Right lung (tissue), 5 donors: ENCODE results near the gene FNDC1. TPM values are rescaled to one million over a fixed set of nuclear protein-coding genes. Genes with fewer than 3 reads are reported as not detected.

Experiments
- DNase-seq, 2 donors: peaks; one replicate each; pipeline ENCODE4 v3.0.0-alpha.2; 2013
- polyA plus RNA-seq, 5 donors: library from polyadenylated mRNA; unstranded; fragments of 120-200 nt; gene quantifications; one replicate each; pipeline versions ENCODE4 v1.2.1 to v1.2.3, GENCODE V29; 2013; ENCODE audit warnings: inconsistent platforms in 1 of 5, low replicate concordance in 1 of 5; ENCODE audit not compliant: insufficient read length in 5 of 5, insufficient read depth in 1 of 5

The FNDC1 gene
- polyA plus RNA-seq, 5 donors: 5.6 to 8.2 (median 6.7) TPM

DNA sequence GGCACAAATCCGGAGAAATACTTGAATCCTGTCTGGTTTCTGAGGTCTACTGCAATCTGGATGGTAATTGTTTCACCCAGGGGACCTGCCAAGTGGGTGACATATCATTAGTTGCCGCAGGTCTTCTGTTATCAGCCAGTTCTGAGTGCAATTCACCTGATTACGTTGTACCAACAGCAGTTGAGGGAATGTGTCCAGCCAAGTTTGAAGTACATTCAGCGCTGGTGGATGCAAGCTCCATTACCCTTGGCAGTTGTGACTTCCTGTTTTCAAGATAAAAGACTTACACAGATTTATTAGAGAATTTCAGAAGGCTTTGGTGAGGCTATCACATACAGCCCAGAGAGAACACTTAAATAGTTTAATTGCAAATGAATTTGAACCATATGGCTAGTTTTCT is 42.8 kb downstream of the FNDC1 start:
- DNase-seq: peak in 1 of 2 donors; percentile 7

DNA sequence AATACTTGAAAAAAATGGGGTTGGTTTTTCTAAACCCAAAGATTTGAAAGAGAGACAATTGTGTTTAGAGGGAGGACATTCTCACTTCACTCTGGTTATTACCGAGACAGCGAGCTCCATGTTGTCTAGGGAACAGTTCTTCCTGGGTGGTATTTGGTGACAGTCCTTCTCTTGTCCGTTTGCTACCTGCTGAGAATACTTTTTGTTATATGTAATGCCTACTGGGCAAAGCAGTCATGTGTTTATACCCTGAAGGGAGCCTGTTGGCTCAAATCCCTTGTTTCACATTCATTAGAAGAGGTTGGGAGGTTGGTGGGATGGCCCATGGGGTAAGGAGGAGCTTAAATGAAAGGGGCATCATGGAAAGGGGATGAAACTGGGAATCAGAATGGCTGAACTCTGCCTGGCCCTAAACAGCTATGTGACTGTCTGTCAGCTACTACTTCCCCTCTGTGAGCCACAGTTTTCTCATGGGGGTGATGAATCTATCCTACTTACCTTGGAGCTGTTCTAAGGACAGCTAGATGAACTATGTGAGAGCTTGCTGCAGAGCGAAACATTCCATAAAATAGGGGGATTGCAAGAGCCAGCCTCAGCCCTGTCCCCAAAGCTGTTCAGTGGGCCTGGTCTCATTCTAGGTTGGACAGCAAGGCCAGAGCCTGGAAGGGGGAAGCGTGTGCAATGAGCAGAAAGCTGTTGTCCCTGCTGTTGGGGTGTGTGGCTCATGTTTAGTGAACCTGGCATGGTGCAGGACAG is 43.5 kb downstream of the FNDC1 start:
- DNase-seq: no peak

DNA sequence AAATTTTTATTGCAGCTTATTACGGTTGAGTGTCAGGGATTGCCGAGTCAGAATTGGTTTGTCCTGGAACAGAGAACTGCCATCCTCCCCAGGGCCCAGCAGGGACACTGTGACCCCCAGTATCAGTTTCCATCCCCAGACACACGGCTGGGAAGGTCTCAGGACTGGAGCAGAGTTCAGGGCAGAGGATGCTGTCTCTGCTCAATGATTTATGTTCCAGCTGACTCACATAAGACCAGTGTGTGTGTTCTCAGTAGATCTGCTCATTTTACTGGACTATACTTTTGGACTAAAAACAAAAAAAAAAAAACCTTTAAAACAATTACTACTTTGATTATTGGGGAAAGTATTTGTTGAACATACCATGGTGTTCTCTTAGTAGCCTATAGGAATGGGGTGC is 44.2 kb downstream of the FNDC1 start:
- DNase-seq: no peak

DNA sequence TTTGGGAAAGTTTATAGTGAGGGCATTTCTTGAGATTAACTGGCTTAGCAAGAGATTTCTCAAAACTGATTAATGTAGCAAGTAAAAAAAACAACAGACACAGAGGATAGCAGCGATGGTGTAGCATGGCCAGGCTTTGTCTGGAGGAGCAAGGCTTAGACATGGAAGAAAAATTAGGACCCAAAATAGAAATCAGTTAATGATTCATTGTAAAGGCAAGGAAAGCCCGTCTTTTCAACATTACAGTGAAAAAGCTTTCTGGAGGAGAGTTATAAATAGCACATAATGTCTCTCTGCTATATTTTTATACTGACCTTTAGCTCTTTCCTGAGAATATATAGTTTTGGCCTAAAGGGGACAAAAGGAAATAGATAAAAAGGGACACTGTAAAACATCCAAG is 45.1 kb downstream of the FNDC1 start:
- no peak for DNase-seq

DNA sequence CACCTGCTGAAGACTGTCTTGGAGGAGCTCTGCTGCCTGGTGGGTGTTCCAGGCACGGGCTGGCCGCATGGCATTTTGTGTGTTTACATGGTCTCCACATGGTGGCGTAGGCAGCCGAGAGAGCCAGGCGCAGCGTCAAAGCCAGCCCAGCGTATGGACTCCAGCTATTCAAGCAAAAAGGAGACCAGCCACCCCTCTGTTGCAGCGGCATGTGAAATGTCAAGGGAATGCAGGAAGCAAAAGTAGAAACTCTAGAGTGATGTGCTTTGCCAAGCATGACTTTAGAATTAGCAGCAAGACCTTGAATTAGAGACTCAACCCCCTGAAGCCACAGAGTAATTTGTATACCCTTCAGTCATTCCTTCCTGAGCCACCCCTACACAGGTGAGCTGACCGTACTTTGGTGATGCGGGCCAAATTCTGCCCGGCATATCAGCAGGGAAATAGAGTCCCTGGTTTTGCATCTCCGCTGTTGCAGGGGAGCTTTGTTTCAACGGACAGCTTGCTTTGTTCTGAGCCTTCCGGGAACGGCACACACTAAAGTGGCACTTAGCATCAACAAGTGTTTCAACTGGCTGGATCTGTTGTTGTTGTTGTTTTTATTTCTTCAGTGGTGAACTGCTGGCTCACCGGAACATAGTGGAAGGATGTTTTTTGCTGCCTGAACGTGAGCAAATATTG is 48.5 kb downstream of the FNDC1 start:
- DNase-seq: peak in 1 of 2 donors; percentile 21

DNA sequence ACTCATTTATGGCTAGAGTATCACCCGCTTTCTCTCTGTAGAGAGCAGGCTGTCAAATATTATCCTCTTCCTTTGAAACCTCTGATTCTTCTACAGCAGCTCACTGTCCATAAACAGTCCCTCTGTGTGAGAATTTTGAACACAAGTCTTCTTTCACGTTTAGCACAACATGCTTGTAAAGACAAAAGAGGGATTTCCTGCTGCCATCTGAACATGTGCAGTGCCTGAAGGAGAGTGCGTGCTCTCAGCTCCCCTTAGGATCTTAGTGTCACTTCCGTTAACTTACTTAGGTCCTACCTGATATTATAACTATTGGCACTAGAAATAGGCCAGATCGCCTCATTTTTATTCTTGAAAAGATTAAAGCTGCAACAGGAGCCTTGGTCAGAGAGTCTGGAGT is 50.9 kb downstream of the FNDC1 start:
- no peak for DNase-seq

DNA sequence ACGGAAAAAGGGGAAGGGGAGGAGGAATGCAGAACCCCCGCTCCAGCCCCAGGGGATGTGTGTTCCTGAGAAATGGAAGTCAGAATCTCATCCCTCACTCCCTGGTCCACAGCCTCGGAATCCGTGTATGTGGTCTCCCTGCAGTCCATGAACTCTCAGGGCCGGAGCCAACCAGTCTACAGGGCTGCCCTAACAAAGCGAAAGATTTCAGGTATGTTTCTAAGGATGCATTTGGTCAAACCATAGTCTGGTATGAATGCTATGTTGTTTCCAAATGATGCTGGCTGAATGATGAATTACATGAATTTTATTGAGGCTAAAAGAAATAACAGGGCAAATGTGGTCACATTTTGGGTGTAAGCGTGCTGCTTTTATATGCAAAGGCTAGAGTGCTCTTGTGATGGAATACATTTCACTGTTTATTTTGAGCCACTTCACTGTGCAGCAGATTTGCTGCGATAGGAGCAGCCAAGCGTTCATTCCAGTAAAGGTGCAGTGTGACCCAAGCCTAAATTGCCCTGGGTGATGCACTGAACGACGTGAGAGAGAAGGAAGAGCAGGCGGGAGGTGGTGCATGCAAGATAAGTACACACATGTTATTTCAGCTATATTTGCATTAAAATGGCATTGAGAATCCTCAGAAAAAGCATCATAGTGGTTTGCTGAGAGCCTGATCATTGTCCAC is 52.4 kb downstream of the FNDC1 start:
- no peak for DNase-seq

DNA sequence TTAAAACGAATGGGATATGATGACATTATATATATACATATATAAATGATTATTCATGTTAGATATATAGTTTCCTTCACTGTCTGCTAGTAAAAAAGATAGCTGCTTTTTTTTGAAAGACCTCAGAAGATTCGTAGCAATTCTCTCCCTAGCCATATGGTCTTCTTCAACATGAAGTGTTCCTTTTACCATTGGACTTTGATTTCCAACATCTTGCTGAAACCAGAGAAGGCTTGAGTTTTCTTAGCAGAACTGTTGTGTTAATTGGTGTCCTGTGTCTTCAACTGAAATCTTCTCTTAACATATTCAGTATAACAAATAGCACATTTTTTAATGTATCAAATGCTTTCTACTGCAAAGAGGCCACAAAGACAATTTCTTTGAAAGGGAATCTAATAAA is 55.3 kb downstream of the FNDC1 start:
- DNase-seq: no peak

DNA sequence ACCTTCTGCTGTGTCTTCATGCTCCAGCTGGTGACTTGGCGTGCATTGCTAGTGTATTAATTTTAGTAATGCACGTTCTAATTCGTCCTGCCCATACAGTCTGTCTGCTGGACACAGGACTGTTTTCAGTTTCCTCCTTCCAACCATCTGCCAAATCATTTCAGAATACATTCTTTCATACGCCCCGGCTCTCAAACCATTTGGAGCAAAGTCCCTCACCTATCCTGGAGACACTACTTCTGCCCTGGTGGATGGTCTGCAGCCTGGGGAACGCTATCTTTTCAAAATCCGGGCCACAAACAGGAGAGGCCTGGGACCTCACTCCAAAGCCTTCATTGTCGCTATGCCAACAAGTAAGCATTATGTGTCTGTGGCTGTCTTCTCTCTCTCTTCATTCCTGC is 60.5 kb downstream of the FNDC1 start:
- DNase-seq: no peak

DNA sequence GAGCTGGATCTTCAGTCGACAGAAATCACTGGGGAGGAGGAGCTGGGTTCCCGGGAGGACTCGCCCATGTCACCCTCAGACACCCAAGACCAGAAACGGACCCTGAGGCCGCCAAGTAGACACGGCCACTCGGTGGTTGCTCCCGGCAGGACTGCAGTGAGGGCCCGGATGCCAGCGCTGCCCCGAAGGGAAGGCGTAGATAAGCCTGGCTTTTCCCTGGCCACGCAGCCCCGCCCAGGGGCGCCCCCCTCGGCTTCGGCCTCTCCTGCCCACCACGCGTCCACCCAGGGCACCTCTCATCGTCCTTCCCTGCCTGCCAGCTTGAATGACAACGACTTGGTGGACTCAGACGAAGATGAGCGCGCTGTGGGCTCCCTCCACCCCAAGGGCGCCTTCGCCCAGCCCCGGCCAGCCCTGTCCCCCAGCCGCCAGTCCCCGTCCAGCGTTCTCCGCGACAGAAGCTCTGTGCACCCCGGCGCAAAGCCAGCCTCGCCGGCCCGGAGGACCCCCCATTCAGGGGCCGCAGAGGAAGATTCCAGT is 63.0 kb downstream of the FNDC1 start:
- DNase-seq: no peak

DNA sequence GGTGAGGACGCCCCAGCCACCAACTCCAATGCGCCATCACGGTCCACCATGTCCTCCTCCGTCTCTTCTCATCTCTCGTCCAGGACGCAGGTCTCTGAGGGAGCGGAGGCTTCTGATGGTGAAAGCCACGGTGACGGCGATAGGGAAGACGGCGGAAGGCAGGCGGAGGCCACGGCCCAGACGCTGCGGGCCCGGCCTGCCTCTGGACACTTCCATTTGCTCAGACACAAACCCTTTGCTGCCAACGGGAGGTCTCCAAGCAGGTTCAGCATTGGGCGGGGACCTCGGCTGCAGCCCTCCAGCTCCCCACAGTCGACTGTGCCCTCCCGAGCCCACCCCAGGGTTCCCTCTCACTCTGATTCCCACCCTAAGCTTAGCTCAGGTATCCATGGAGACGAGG is 63.6 kb downstream of the FNDC1 start:
- no peak for DNase-seq

DNA sequence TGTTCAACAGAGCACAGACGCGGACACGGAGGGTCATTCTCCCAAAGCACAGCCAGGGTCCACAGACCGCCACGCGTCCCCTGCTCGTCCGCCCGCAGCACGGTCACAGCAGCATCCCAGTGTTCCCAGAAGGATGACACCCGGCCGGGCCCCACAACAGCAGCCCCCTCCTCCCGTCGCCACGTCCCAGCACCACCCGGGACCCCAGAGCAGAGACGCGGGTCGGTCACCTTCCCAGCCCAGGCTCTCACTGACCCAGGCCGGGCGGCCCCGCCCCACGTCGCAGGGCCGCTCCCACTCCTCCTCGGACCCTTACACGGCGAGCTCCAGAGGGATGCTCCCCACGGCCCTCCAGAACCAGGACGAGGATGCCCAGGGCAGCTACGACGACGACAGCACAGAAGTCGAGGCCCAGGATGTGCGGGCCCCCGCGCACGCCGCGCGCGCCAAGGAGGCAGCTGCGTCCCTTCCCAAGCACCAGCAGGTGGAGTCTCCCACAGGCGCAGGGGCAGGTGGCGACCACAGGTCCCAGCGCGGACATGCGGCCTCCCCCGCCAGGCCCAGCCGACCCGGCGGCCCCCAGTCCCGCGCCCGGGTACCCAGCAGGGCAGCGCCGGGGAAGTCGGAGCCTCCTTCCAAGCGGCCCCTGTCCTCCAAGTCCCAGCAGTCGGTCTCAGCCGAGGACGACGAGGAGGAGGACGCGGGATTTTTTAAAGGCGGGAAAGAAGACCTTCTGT is 64.3 kb downstream of the FNDC1 start:
- no peak for DNase-seq

DNA sequence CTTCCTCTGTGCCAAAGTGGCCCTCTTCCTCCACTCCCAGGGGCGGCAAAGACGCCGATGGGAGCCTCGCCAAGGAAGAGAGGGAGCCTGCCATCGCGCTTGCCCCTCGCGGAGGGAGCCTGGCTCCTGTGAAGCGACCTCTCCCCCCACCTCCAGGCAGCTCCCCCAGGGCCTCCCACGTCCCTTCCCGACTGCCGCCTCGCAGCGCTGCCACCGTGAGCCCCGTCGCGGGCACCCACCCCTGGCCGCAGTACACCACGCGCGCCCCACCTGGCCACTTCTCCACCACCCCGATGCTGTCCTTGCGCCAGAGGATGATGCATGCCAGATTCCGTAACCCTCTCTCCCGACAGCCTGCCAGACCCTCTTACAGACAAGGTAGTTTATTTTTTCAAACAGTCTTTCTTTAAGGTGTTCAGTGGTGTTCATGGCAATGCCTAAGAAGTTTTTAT is 64.9 kb downstream of the FNDC1 start:
- no peak for DNase-seq

DNA sequence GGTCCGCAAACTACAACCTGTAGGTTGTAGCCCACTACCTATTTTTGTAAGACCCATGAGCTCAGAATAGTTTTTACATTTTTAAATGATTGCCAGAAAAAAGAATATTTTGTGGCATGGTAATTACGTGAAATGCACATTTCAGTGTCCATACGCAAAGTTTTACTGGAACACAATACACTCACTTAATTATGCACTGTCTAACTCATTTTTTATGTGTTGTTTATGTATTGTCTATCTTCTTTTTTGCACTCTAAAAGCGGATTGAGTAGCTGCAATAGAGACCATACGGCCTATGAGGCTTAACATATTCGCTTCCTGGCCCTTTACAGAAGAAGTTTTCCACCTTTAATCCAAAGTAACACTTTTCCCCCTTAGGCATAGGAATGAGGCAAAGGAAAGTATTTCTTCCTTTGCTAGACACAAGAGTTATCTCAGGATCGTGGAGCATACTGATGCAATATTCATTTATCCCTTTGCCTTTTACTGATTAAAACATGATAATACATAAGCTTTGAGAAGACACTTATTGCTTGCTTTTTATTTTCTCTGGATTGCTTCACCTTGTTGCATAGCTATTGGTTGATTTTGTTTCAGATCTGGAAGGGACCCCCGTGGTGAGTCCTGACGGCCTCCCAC is 69.8 kb downstream of the FNDC1 start:
- no peak for DNase-seq

DNA sequence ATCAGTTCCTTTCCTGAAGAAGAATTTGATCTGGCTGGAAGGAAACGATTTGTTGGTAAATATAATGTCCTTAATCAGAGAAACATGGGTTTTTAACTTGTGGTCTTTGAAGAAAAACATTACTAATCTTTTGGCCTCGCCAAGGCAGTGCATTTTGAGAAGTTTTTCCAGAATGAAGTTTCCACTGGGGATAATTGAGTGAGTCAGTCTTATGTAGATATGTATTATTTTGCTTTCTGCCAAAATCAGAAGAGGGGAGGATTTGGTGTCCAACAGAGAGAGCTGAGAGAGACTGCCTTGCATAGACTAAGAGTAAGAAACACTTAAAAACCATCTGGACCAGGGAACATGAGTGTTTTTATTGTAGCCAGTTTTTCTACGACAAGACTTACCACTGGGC is 79.9 kb downstream of the FNDC1 start:
- no peak for DNase-seq

DNA sequence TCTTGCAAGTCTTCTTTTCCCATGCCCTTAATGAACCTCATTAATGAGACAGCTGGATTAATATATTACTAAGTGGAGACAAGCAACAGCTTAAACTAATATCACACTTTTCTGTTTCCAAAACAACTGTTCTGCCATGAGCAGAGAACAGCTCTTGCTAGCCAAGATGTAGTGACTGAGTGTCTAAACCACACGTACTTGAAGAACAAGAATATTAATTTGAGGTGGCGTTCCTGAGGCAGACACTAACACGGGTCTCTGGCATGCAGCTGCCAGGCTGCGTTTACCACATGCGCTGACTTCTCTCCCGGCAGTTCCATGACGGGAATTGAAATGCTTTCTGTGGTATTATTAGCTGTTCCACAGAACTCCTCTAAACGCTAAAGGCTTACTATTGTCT is 80.6 kb downstream of the FNDC1 start:
- no peak for DNase-seq

DNA sequence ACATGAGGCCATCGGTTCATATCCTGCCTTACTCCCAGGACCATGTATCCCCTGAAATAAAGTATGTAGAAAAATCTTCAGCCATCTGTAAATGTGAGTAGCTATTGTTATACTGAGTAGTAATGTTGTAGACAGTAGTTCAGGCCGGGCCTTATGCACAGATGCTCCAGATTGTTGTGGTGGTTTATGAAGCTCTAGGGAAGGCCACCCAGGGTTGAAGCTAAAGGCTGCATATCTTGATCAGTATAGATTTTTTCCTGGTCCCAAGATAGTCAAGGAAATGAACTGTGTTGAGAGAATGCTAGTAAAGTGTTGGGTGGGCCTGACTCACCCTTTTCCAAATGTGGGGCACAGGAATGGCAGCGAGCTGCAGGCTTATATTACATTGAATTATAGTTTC is 81.4 kb downstream of the FNDC1 start:
- DNase-seq: no peak

DNA sequence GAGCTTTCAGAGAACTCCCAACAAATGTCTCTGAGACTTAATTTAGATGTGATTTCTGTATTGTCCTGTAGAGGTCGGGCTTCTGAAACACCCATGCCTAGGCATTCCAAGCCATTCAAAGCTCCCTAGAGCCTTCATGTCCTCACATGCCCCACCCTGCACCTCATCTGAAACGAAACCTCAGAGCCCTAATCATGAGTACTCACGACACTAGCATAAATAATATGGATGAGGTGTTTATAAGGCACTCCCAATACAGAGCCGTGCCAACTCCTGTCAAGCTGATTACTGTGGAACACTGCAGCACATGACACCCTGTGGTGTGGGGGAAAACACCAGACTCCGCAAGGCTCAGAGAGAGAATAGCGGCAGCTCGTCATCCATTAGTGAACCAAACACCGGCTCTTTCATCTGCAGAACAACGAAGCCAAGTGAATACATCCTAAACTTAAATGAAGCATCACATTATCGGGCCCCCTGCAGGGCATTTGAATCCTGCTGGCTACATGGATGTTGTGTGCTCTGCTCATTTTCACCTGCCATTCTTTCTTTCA is 83.8 kb downstream of the FNDC1 start:
- DNase-seq: no peak

DNA sequence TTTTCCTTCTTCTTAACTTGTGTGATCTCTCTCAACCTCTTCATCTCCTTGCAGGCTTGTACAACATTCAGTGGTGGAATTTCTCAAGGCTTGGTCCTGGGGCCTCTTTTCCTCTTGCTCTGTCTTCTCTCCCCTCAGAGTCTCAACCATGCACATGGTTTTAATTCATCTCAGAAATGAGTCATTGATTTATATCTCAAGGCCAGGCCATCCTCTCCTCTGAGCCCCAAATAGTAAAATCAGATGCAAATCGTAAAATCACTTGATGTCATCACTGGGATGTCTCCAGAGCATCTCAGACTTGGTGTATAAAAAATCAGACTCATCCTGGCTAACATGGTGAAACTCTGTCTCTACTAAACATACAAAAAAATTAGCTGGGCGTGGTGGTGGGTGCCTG is 85.0 kb downstream of the FNDC1 start:
- DNase-seq: no peak

DNA sequence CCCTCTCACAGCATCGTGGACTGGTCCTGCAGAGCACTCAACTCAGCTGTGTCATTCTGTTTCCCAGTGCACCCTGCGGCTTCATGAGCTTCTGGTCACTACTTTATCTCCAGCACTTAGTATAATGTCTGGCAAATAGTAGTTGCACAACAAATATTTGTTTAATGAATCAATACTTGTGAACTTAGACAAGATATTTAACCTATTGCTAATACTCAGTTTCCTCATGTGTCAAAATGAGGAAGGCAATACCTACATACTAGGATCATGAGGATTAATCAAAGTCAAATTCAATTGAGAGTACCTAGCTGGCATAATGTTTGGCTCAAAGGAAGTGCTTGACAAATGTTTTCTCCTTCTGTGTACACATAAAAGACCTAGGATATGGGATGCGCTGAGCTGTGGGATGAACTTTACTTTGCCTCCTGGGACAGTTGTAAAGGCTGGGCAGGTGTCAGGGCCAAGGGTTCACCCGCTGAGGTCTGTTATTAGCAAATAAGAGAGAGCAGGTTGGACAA is 86.3 kb downstream of the FNDC1 start:
- no peak for DNase-seq

DNA sequence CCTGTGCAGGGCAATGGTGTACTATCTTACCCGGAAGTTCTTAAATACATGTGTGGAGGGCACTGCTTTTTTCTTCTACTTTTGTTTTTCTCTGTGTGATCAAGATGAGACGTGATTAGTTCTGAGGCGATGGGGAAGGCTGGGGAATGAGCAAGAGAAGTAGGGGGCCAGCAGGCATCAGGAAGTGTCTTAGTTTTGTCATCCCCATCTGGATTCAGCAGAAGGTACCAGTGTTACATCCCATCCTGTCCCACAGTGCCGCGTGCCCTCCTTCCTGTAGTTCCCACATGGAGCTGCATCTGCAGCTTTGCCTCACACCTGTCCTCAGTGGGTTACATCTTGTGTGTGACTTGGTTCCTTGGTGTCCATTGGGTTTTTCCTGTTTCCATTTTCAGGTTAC is 86.9 kb downstream of the FNDC1 start:
- no peak for DNase-seq
